Fibroblast of mammary gland (primary cell): ENCODE measurements around the gene CLMN.
A peak's percentile ranks its signal among the peaks of the same experiment; 100 is the strongest.

ENCODE experiments used
- DNase-seq: peaks from one replicate; pipeline ENCODE4 v3.0.0-alpha.2; 2010; ENCODE audit warnings: low read depth
- H3K4me3 ChIP-seq: 2 replicates; pipeline ENCODE4 v1.5.1; 2011; ENCODE audit warnings: low read depth, mild to moderate bottlenecking, low read length, moderate library complexity; ENCODE audit not compliant: control insufficient read depth
- CTCF ChIP-seq: conservative IDR thresholded peaks from 2 replicates; pipeline ENCODE4 v1.5.1; 2011; ENCODE audit warnings: low read depth, low read length, inconsistent platforms; ENCODE audit not compliant: control insufficient read depth, insufficient read depth

Gene CLMN

GRCh38 chr14:95353664-95354063, 34.0 kb upstream of the CLMN start:
- H3K4me3 ChIP-seq, result no peak overlapping the region
- DNase-seq, result no peak
- TF ChIP-seq CTCF, result no peak

- no peak for TF ChIP-seq CTCF
- DNase-seq, result no peak
- no peak overlapping the region for H3K4me3 ChIP-seq
Measured at GRCh38 chr14:95353007-95353406, 33.3 kb upstream of the CLMN start.

GRCh38 chr14:95352481-95352880, 32.8 kb upstream of the CLMN start:
- TF ChIP-seq CTCF, result no peak

GRCh38 chr14:95349241-95349640, 29.5 kb upstream of the CLMN start:
- no peak for DNase-seq
- TF ChIP-seq CTCF, result no peak
- H3K4me3 ChIP-seq, result no peak overlapping the region

More at GRCh38 chr14:95352481-95352880, 32.8 kb upstream of the CLMN start:
- no peak for DNase-seq
- no peak overlapping the region for H3K4me3 ChIP-seq

- no peak overlapping the region for H3K4me3 ChIP-seq
- no peak for DNase-seq
- no peak for TF ChIP-seq CTCF
Measured at GRCh38 chr14:95348395-95349080, 28.8 kb upstream of the CLMN start.

GRCh38 chr14:95346820-95347219, 27.1 kb upstream of the CLMN start:
- TF ChIP-seq CTCF, result no peak
- H3K4me3 ChIP-seq, result no peak overlapping the region
- DNase-seq, result peak; percentile 25

GRCh38 chr14:95346266-95346665, 26.6 kb upstream of the CLMN start:
- H3K4me3 ChIP-seq, result no peak overlapping the region
- DNase-seq, result no peak
- TF ChIP-seq CTCF, result no peak
